GM21515 (cell line): ENCODE results near the gene CLN5.
"Not testable (repeated sequence)": the region's sequence is repeated elsewhere in the genome, so short reads cannot be mapped to it uniquely, and the experiment has no call there.

Experiments used
- ATAC-seq: cut with Tn5 transposase; IDR thresholded peaks from one replicate; pipeline ENCODE4 v1.9.1; 2021; ENCODE audit not compliant: unreplicated experiment

The CLN5 gene

DNA sequence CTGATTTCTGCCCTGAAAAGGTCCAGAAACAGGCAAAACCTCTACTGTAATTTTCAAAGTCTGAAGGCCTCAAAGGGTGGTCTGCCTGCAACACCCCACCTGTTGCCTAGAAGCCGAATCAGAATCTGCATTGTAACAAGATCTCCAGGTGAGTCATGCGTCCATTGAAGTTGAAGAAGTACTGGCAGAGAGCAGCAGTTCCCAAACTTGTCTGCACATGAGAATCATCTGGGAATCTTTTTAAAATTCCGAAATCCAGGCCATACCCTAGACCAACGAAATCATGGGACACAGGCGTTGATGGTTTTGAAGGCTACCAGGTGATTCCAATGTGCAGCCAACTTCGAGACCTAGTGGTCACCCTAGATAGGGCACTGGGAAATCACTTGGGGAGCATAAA is 16.0 kb upstream of the CLN5 start:
- ATAC-seq: no peak

DNA sequence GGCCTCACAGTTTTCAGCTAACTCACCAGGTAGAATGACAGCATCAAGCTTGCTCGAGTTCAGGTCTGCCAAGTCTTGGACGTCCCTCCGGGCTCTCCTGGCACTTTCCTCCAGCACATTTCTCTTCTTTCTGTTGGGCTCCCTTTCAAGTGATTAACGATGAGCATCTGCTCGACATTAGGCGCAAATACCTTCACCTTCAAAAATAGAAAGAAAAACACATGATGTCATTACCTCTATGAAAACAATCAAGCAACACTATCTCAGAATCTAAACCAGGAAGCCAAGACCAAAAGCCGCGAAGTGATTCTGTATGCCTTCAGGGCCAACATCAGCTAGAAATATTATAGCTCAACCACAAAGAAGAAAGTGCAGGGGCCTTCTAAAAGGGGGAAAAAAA is 15.4 kb upstream of the CLN5 start:
- no peak for ATAC-seq

DNA sequence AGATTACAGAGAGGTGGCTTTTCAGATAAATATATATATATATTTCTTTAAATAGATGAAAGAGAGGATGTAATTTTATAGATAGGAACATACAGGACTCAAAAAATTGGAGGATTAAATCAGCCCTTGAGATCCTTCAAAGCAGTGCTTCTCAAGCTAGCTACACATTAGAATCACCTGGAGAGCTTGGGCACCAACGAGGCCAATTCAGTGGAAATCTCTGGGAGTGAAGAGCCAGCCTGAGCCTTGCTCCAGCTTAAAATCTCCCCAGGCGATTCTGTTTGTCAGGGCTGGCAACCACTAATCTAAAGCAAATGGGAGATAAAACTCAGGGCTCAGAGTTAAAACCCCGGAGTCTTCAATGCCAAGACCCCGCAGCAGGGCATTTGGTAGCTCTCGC is 15.0 kb upstream of the CLN5 start:
- no peak for ATAC-seq

DNA sequence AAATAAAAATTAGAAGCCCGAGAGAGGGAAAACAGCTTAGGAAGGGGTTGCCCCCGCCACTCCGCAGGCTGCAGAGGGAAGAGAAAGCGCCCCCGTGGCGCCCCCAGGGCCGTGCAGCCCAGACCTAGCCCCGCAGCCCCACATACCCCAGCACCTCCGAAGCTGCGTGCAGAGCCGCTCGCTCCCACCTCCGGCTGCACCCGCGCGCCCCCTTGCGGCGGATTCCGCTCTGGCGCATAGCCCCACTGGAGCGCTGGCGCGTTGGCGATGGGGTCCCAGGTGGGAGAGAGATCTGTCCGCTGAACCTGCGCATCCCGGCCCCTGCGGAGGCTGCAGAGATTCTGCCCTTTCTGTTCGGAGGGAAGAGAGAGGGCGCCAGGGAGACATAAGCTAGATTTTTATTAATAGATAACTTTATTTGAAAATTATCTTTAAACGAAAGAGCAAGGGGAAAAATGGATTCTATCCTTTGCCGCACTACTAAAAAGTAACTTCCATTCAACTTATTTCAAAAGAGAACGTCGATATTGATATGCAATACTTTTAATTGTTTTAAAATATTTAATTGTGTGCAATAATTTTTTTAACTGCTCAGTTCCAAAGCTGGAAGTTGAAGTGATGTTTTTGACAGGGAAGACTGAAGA is 11.7 kb upstream of the CLN5 start:
- ATAC-seq: peak; percentile 99

DNA sequence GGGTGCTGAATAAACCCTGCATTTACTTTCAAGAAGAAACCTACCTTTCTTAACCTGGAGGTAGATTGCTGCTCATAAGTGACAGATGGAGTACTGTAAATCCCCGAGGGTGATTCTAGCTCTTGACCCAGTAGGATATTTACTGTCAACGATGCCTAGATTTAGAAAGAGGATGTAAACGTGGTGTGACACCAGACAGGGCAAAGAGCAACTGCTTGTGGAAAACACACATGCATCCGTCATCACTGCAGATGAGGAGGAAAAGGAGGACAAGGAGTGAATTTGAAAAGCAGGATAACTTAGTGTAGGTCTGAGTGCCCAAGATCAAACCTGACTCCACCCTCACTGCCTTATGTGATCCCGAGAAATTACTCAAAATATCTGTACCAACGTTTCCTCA is 9.8 kb upstream of the CLN5 start:
- ATAC-seq: no peak

DNA sequence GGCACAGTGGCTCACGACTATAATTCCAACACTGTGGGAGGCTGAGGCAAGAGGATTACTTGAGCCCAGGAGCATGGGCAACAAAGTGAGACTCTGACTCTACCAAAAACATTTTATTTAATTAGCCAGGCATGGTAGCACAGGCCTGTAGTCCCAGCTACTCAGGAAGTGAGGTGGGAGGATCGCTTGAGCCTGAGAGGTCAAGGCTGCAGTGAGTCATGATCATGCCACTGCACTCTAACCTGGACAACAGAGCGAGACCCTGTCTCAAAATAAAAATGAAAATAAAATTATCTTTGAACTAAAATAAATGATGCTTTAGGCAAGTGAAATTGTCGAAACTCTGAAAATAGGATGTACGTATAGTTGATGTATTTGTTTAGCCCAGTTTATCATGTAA is 8.2 kb upstream of the CLN5 start:
- ATAC-seq: no peak

DNA sequence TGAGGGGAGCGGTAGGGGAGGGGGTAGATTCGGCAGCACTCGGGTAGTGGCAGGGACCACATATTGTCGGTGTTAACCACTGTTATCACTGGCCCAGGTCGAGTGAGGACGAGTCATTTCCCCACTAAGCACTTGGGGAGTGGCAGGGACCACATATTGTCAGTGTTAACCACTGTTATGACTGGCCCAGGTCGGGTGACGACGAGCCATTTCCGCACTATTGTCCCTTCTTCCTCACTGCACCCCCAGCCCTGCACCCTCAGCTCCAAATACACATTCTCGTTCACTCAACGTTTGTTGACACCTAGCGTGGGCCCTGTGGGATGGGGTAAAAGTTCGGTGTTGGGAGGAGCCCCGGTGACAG is 467 bp upstream of the CLN5 start:
- ATAC-seq: peak; percentile 49

DNA sequence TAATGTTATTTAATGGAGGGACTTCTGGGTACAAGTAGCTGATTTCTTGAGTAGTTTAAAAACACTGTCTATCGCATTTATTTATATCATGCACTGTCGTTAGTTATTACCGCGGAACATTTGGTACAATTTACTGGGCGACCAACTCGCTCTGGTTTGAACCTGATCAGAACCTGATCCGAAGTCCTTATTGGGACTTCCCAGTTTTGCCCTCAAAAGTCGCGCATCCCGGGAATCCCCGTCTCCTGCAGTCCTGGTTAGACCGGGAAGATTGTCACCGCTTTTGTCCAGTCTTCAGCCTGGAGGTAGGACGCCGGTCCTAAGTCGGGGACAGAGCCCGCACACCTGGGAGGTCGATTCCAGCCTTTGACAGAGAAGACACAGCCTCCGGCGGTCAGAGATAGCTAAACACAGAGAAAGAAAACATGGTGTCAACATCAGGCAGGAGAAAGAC is 694 bp downstream of the CLN5 start:
- peak; percentile 7 for ATAC-seq

DNA sequence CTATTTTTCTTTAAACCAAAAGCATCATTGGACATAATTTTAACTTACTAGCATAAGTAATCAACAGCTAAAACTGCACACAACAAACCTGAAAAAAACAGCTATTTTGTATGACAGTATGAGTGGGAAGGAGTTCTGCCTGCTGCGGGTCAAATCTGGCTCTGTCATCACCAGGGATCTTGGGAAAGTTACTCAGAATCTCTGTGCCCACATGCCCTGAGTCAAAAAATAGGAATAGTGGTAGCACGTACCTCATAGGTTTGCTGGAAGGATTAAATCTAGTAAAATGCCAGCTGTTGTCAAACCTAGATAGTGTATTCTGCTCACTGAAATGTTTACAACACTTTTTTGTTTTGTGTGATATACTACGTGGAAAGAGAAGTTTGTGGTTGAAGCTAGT is 1.1 kb downstream of the CLN5 start:
- ATAC-seq: no peak

DNA sequence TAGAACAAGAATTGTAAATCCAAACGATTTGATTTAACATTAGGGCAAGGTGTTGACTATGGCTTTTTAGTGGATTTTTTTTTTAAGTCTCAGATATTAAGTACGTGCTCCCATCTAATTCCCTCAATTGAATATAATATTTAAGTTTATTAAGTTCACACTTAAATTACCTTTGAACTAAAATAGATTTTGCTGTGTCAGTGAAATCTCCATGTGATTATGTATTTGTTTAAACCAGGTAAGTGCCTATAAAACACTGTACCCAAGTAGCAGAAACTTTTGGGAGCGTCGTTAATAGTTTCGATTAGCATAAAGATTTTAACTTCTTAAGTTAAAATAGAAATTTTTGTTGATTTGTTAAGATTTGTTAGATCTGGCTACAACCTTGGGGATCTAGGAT is 1.6 kb downstream of the CLN5 start:
- no peak for ATAC-seq

DNA sequence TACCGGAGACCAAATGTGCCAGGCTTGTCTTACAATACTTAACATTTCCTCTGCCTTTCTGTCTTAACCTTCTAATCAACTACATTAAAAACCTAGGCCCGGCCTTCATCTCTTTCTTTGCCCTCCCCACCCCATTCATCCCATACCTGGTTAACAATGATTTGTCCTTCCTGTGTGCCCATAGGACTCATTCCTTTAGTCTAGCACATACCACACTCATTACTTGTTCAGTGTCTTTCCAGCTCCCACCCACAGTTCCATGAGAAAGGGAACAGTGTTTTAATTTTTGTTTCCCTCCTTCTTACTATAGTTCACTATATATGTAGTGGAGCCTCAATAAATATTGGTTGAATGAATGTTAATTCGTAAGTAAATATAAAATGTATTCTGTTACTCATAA is 2.4 kb downstream of the CLN5 start:
- no peak for ATAC-seq

DNA sequence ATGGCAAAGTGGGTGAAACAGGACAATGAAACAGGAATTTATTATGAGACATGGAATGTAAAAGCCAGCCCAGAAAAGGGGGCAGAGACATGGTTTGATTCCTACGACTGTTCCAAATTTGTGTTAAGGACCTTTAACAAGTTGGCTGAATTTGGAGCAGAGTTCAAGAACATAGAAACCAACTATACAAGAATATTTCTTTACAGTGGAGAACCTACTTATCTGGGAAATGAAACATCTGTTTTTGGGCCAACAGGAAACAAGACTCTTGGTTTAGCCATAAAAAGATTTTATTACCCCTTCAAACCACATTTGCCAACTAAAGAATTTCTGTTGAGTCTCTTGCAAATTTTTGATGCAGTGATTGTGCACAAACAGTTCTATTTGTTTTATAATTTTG is 8.6 kb downstream of the CLN5 start:
- no peak for ATAC-seq

DNA sequence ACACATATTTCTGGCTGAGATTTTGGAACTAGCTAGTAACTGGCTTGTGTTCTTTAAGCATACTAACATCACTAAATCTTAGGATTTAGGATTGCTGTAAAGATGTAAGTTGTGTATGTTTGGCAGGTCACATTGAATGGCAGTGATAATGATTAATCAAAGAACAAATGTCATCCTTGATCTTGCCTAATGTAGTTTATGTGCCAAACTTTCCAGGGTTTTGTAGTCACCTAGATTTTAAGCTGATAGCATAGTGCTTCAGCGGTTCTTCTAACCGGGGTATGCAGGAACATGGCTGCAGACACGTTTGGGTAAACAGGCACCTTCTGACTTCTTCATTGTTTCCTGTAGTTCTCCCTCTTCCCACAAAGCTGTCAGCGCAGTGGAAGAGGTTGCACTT is 9.7 kb downstream of the CLN5 start:
- ATAC-seq: no peak

DNA sequence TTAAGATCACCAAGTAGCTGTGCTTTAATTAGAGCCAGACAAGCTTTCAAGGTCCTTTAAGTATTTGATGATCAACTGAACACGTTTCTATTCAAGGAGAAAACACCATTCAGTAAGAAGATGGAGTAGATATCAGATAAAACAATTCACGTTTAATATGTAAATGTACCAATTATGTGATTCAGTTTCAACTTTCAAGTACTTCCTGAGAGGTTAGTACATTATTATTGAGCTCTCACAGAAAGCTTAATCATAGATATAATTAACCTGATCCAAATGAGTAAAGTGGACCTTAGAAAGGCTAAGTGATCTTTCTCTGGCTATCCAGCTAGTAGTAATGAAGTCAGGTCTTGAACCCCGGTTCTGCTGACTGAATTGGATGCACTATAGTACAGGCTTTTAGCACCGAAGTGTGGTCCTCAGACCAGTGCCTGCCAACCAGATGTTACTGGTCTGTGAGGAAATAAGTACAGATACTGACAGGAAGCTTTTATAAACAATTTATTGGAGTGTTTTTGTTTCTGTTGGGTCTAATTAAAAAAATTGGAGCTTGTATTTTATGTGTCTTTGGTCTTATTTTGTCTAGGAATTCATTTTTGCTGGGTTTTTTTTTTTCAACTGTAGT is 10.2 kb downstream of the CLN5 start:
- no peak for ATAC-seq

DNA sequence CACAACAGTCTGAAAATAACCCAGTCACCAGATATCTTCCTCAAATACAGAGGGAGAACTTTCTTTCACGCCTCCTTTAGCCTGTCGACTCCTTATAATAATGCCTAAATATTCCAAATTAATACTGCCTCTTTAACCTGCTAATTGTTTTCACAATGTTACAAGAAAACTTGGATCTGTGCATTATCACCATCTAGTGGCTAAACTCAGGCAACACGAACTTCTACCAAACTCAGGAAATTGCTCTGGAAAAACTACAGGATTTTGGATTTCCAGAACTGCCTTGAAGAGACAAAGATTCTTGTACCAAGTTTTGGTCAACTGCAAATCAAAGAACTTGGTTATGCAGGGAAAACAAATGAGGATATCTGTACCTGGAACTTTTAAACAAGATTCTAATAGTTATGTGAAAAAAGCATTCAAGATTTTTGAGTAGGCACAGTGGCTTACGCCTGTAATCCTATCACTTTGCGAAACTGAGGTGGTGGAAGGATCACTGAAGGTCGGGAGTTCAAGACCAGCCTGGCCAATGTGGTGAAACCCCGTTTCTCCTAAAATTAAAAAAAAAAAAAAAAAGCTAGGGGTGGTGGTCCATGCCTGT is 10.8 kb downstream of the CLN5 start:
- ATAC-seq: no peak

DNA sequence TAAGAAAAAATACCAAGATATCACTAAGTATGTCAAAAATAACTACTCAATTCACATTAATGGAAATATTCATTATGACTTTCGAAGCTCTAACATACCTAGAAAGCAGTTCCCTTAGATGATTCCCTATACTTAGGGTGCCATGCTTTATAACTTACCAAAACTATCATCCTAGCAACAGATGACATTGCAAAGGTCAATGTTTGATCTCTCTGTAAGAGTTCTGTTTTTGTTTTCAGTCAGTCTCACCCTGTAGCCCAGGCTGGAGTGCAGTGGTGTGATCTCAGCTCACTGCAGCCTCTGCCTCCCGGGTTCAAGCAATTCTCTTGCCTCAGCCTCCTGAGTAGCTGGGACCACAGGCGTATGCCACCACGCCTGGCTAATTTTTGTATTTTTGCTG is 16.5 kb downstream of the CLN5 start:
- ATAC-seq: not testable (repeated sequence)

DNA sequence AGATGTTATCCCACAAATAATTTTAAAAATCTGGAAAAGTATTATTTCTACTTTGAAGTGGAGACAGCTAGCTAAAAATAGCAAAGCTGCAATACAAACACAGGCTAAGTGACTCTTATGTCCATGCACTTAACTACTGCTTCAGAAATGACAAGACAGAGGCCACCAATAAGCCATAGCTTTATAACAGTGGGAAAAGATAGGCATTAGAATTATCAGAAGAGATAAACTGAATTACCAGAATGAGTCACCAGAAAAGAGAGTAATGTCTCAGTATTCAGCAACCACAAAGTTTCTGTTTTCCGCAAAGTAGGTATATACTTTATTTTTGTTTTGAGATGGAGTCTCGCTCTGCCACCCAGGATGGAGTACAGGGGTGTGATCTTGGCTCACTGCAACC is 17.1 kb downstream of the CLN5 start:
- no peak for ATAC-seq

DNA sequence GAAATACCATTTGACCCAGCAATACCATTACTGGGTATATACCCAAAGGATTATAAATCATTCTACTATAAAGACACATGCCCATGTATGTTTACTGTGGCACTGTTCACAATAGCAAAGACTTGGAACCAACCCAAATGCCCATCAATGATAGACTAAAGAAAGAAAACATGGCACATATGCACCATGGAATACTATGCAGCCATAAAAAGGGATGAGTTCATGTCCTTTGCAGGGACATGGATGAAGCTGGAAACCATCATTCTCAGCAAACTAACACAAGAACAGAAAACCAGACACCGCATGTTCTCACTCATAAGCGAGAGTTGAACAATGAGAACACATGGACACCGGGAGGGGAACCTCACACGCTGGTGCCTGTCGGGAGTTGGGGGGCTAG is 17.8 kb downstream of the CLN5 start:
- ATAC-seq: not testable (repeated sequence)

DNA sequence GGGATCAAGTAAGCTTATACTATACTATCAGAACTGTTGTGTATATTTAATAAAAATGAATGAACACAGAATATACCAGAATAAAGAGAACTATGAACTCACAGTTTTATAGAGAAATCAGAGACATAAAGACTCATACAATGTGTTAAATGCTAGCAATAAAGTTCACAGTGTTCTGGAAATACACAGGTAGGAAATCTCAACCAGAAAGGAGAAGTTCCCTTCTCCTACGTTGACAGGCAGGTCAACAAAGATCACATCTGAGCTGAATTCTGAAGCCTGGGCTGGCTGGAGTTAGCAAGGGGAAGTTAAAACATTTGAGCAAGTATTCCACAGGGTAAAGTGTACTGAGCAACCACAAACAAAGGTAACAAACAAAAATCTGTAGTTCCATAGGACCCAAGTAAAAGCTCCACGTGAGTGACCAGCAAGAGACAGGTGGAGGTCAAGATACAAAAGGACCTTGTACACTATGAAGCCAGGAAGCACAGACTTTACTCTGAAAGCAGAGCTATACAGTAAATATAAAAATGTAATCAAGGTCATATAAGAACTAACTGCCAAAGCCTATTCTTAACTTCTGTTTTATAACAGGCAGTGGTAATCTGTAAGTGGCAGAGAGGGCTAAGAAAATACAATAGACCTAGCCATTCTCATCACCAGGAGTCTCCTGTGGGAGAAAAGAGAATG is 22.1 kb downstream of the CLN5 start:
- ATAC-seq: no peak

DNA sequence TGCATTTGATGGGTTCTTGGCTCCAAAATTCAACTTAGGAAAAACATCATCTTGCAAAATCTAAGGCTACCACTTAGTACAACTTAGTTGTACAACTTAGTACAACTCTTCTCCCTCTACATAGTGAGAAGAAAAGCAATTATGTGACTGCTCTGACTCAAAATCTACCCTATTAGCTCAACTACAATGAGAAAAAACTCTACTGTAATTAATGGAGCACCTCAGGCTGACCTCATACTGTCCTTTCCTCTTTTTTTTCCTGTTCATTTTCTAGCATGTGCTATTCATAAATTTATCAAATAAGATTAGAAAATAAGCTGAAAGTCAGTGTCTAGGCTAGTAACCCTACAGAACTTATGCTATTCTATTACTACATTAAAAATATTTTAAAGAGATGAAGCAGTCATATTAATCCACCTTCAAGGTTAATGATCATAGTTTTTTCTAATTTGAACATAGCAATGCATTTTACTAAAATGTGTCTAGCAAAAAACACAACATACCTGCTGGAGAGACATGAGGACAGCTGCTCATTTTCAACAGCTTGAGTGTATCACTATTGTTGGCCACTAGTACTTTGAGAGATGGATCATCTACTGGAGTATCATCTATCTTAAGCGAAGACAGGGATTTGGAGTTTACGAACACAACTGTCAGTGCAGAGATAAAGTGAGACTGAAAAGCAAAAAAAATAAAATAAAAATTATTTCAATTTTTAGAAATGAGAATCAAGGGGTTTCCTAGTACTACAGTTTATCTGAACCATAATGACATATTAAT is 23.2 kb downstream of the CLN5 start:
- ATAC-seq: no peak

DNA sequence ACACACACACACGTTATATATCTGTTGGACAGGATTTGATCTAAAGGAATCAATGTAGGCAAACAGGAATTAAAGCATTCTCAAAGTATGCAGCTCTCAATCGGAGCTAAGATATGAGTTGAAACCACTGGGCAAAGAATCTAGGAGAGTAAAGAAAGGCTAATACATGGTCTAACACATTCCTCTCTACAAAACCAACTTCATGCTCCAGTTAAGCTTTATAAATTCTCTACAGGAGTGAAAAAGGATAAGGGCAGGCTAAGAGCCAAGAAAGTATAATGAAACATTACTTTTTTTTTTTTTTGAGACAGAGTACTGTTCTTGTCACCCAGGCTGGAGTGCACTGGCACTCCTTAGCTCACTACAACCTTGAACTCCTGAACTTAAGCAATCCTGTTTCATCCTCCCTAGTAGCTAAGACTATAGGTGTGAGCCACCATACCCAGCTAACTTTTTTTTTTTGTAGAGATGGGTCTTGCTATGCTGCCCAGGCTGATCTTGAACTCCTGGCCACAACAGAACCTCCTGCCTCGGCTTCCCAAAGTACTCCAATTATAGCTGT is 24.5 kb downstream of the CLN5 start:
- ATAC-seq: no peak
